Astrocyte (in vitro differentiated cells and primary cell): Measurements from ENCODE around the gene PKNOX2. TPM values are rescaled to one million over a fixed set of nuclear protein-coding genes. Genes with fewer than 3 reads are reported as not detected.
A peak's percentile ranks its signal among the peaks of the same experiment; 100 is the strongest.

ENCODE experiments used
- DNase-seq: peaks from one replicate; pipeline ENCODE4 v3.0.0-alpha.2; 2010; ENCODE audit warnings: low read depth
- FAIRE-seq: peaks from 2 replicates; lab custom pipeline; 2011; peaks lifted over from hg19 to GRCh38; lab: Jason Lieb, UNC
- H2AFZ ChIP-seq: 2 replicates; pipeline ENCODE4 v1.6.0; 2012; ENCODE audit warnings: low read depth, low read length, inconsistent platforms
- H3K27ac ChIP-seq: 2 replicates; pipeline ENCODE4 v1.5.1; 2011; ENCODE audit warnings: low read depth, low read length, inconsistent platforms
- H3K27me3 ChIP-seq: 2 replicates; pipeline ENCODE4 v1.6.0; 2011; ENCODE audit warnings: low read length, inconsistent platforms; ENCODE audit not compliant: insufficient read depth
- H3K36me3 ChIP-seq: 2 replicates; pipeline ENCODE4 v1.5.1; 2011; ENCODE audit warnings: low read length, inconsistent platforms; ENCODE audit not compliant: insufficient read depth
- H3K4me1 ChIP-seq: 2 replicates; pipeline ENCODE4 v1.5.1; 2011; ENCODE audit warnings: low read length, inconsistent platforms; ENCODE audit not compliant: insufficient read depth
- H3K4me2 ChIP-seq: 2 replicates; pipeline ENCODE4 v1.6.0; 2012; ENCODE audit warnings: low read length, inconsistent platforms
- H3K4me3 ChIP-seq: 2 replicates; pipeline ENCODE4 v1.5.1; 2011; ENCODE audit warnings: low read depth, mild to moderate bottlenecking, low read length, inconsistent platforms; ENCODE audit not compliant: insufficient read depth
- H3K79me2 ChIP-seq: 2 replicates; pipeline ENCODE4 v1.6.0; 2012; ENCODE audit warnings: mild to moderate bottlenecking, low read length, inconsistent platforms; ENCODE audit not compliant: insufficient read depth
- H3K9ac ChIP-seq: 2 replicates; pipeline ENCODE4 v1.6.0; 2012; ENCODE audit warnings: mild to moderate bottlenecking, low read length, inconsistent platforms
- H3K9me3 ChIP-seq: 2 replicates; pipeline ENCODE4 v1.5.1; 2012; ENCODE audit warnings: low read depth, mild to moderate bottlenecking, low read length, inconsistent platforms; ENCODE audit not compliant: insufficient read depth
- H4K20me1 ChIP-seq: 2 replicates; pipeline ENCODE4 v1.6.0; 2012; ENCODE audit warnings: low read length, inconsistent platforms; ENCODE audit not compliant: insufficient read depth
- H3K27ac Mint-ChIP-seq: one replicate; pipeline ENCODE4 v1.8.0; 2021; ENCODE audit warnings: mild to moderate bottlenecking, mixed read lengths; ENCODE audit not compliant: unreplicated experiment
- H3K27me3 Mint-ChIP-seq: one replicate; pipeline ENCODE4 v1.8.0; 2021; ENCODE audit warnings: low read depth, mixed read lengths; ENCODE audit not compliant: unreplicated experiment
- H3K36me3 Mint-ChIP-seq: one replicate; pipeline ENCODE4 v1.8.0; 2021; ENCODE audit warnings: low read depth, mixed read lengths; ENCODE audit not compliant: unreplicated experiment
- H3K4me1 Mint-ChIP-seq: one replicate; pipeline ENCODE4 v1.8.0; 2021; ENCODE audit warnings: low read depth, mixed read lengths; ENCODE audit not compliant: unreplicated experiment
- H3K4me3 Mint-ChIP-seq: one replicate; pipeline ENCODE4 v1.8.0; 2021; ENCODE audit warnings: mild to moderate bottlenecking, moderate library complexity, mixed read lengths; ENCODE audit not compliant: unreplicated experiment
- H3K9me3 Mint-ChIP-seq: one replicate; pipeline ENCODE4 v1.8.0; 2021; ENCODE audit warnings: mild to moderate bottlenecking, mixed read lengths; ENCODE audit not compliant: unreplicated experiment
- EZH2 ChIP-seq: IDR thresholded peaks from 2 replicates; pipeline ENCODE4 v1.6.1; 2012; ENCODE audit warnings: mild to moderate bottlenecking, low read length, inconsistent platforms; ENCODE audit not compliant: insufficient read depth
- total RNA-seq: library from RNA; stranded (reverse); gene quantifications from 2 replicates; pipeline ENCODE4 v1.2.1, GENCODE V29; 2021
- TF ChIP-seq, protein P1 (sequence below): IDR thresholded peaks from 2 replicates; pipeline ENCODE4 v1.5.1; 2011; ENCODE audit warnings: low read depth, mild to moderate bottlenecking, inconsistent platforms, low read length, moderate library complexity; ENCODE audit not compliant: insufficient read depth

PKNOX2 gene
- total RNA-seq, 1 donor from 2014 or later: 53.4 TPM

DNA sequence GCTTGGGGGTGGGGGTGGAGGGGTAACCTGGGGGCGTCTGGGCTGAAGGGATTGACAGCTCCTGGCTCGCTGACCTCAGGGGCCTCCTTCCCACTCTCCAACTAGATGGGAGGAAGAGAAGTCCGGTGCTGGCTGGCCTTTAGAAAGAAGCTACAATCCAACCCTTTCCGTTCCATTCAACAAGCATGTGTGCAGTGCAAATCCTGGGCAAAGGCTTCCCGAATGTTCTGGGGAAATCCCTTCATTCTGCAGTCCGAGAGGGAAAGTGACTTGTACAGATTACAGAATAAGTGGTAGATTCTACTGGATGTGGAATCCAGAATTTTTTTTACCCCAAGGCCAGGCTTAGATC is 181.6 kb downstream of the PKNOX2 start:
- Histone ChIP-seq H2AFZ (no peak overlapping the region), H3K4me3 (no peak overlapping the region), H3K4me1 (peaks cover 36% of the 10 kb centered on the region), H3K4me2 (peak overlapping the region; percentile 30), H3K27me3 (no peaks in the 10 kb centered on the region), H3K9me3 (no peaks in the 10 kb centered on the region), H3K36me3 (no peaks in the 10 kb centered on the region), H4K20me1 (no peaks in the 10 kb centered on the region), H3K9ac (peak overlapping the region; percentile 73), H3K27ac (peak overlapping the region; percentile 77), H3K79me2 (no peaks in the 10 kb centered on the region)
- DNase-seq (peak; percentile 46), FAIRE-seq (no peak)
- H3K4me1 Mint-ChIP-seq: peaks cover 78% of the 10 kb centered on the region
- no peak overlapping the region for H3K4me3 Mint-ChIP-seq
- H3K27me3 Mint-ChIP-seq: no peaks in the 10 kb centered on the region
- H3K36me3 Mint-ChIP-seq: peaks cover 4% of the 10 kb centered on the region
- H3K27ac Mint-ChIP-seq: peak overlapping the region; percentile 87
- no peak for TF ChIP-seq EZH2
- TF ChIP-seq, protein P1, sequence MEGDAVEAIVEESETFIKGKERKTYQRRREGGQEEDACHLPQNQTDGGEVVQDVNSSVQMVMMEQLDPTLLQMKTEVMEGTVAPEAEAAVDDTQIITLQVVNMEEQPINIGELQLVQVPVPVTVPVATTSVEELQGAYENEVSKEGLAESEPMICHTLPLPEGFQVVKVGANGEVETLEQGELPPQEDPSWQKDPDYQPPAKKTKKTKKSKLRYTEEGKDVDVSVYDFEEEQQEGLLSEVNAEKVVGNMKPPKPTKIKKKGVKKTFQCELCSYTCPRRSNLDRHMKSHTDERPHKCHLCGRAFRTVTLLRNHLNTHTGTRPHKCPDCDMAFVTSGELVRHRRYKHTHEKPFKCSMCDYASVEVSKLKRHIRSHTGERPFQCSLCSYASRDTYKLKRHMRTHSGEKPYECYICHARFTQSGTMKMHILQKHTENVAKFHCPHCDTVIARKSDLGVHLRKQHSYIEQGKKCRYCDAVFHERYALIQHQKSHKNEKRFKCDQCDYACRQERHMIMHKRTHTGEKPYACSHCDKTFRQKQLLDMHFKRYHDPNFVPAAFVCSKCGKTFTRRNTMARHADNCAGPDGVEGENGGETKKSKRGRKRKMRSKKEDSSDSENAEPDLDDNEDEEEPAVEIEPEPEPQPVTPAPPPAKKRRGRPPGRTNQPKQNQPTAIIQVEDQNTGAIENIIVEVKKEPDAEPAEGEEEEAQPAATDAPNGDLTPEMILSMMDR: no peak
- no peaks in the 10 kb centered on the region for H3K9me3 Mint-ChIP-seq

DNA sequence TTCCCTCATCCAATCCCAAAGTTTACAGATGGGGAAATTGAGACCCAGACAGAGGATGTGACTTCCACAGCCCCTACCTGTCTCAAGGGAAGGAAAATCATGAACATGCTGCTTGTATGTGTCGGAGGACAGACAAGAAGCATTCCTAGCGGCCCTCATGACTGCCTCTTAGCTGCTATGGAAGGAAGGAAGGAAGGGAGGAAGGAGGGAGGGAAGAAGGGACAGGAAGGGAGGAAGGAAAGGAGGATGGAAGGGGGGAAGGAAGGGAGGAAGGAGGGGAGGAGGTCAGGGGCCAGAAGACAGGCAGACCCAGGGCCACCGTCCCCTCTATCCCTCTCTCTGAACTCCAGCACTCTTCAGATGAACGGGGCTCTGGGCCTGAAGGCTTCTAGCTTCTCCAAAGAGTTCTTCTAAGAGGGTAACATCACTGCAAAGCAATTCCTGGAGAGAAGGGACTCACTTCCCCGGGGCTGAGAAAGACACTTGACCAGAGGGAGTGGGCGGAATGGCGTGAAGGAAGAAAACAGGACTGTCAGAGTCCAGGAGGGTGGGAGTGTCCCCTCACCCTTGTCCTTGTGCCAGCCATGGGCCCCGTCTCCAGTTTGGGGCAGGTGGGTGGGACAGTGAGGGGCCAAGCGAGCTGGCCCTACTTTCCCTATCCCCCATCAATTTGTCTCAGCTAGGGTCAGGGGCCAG is 182.2 kb downstream of the PKNOX2 start:
- no peak for FAIRE-seq
- H3K4me3 ChIP-seq: no peak overlapping the region
- Mint-ChIP-seq H3K4me1 (peaks cover 73% of the 10 kb centered on the region), H3K9me3 (no peaks in the 10 kb centered on the region), H3K27ac (peak overlapping the region; percentile 87), H3K4me3 (no peak overlapping the region), H3K27me3 (no peaks in the 10 kb centered on the region), H3K36me3 (peaks cover 4% of the 10 kb centered on the region)
- H3K27ac ChIP-seq: peak overlapping the region; percentile 77
- DNase-seq: no peak
- H3K9me3 ChIP-seq: no peaks in the 10 kb centered on the region
- no peaks in the 10 kb centered on the region for H4K20me1 ChIP-seq
- no peaks in the 10 kb centered on the region for H3K27me3 ChIP-seq
- TF ChIP-seq, protein P1: no peak
- no peak for TF ChIP-seq EZH2
- no peaks in the 10 kb centered on the region for H3K79me2 ChIP-seq
- H3K4me2 ChIP-seq: peak overlapping the region; percentile 30
- peaks cover 36% of the 10 kb centered on the region for H3K4me1 ChIP-seq
- no peak overlapping the region for H2AFZ ChIP-seq
- peak overlapping the region; percentile 73 for H3K9ac ChIP-seq
- H3K36me3 ChIP-seq: no peaks in the 10 kb centered on the region

DNA sequence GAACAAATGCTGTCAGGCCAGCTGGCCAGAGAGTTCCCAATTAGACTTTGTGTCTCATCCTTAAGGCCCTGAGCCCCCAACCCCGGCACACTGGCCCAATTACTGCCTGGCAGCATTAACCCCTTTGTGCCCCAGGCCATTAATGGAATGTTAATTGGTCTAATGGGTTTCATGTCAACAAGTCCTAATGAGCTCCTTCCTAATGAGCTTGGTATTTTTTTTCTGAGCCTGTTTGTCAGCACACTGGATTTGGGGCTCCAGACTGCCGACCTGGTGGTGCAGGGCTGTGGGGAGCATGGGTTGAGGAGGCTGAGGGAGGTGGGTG is 182.7 kb downstream of the PKNOX2 start:
- no peaks in the 10 kb centered on the region for H3K9me3 Mint-ChIP-seq
- Histone ChIP-seq H2AFZ (no peak overlapping the region), H3K9ac (no peak overlapping the region), H3K27ac (no peak overlapping the region), H4K20me1 (no peaks in the 10 kb centered on the region), H3K27me3 (no peaks in the 10 kb centered on the region), H3K4me3 (no peak overlapping the region), H3K36me3 (no peaks in the 10 kb centered on the region), H3K4me2 (no peak overlapping the region), H3K9me3 (no peaks in the 10 kb centered on the region), H3K79me2 (no peaks in the 10 kb centered on the region), H3K4me1 (peaks cover 36% of the 10 kb centered on the region)
- FAIRE-seq (no peak), DNase-seq (no peak)
- H3K27me3 Mint-ChIP-seq: no peaks in the 10 kb centered on the region
- peaks cover 78% of the 10 kb centered on the region for H3K4me1 Mint-ChIP-seq
- no peak for TF ChIP-seq EZH2
- TF ChIP-seq, protein P1: no peak
- H3K27ac Mint-ChIP-seq: peak overlapping the region; percentile 87
- peaks cover 4% of the 10 kb centered on the region for H3K36me3 Mint-ChIP-seq
- no peak overlapping the region for H3K4me3 Mint-ChIP-seq
